ENCODE results near the gene EMC10. TPM values are rescaled to one million over a fixed set of nuclear protein-coding genes. Genes with fewer than 3 reads are reported as not detected.

Gene EMC10
- total RNA-seq, 1 donor from 2014 or later: 78.0 TPM

- DNase-seq (ENCODE audit: missing footprints): peak; percentile 37
- intact Hi-C loops (cut with DNase I): no loop called here
- no peak for ATAC-seq
Observed at GRCh38 chr19:50507376-50507775, 31.1 kb downstream of the EMC10 start.

- no peak for DNase-seq (ENCODE audit: missing footprints)
- no peak for ATAC-seq
- intact Hi-C loops (cut with DNase I): no loop called here
Observed at GRCh38 chr19:50508843-50509190, 32.5 kb downstream of the EMC10 start.

- no peak for ATAC-seq
- peak; percentile 68 for DNase-seq (ENCODE audit: missing footprints)
- intact Hi-C loops (cut with DNase I): no loop called here
Observed at GRCh38 chr19:50509366-50509765, 33.1 kb downstream of the EMC10 start.

GRCh38 chr19:50510121-50510670 is 33.9 kb downstream of the EMC10 start:
- ATAC-seq: no peak
- no peak for DNase-seq (ENCODE audit: missing footprints)
- intact Hi-C loops (cut with DNase I): no loop called here

GRCh38 chr19:50510700-50511068 is 34.4 kb downstream of the EMC10 start:
- ATAC-seq (no peak), DNase-seq (ENCODE audit: missing footprints) (no peak)
- intact Hi-C loops (cut with DNase I): loop anchor here (1.0 kb wide), 1 partner anchor 34 kb away; the partner anchor contains the start of genes EMC10 and GARIN5A

GRCh38 chr19:50511069-50511822 is 34.9 kb downstream of the EMC10 start, which contains the start of gene JOSD2:
Gene JOSD2, minus strand, starts transcription at chr19:50511191. Its CDS starts 760 bp downstream, at chr19:50510431.
- DNase-seq (ENCODE audit: missing footprints) (peak; percentile 100), ATAC-seq (peak; percentile 97)
- intact Hi-C loops (cut with DNase I): loop anchor here (1.0 kb wide), 1 partner anchor 35 kb away; the partner anchor contains the start of genes EMC10 and GARIN5A

GRCh38 chr19:50512112-50512998 is 36.0 kb downstream of the EMC10 start:
- intact Hi-C loops (cut with DNase I): no loop called here
- DNase-seq (ENCODE audit: missing footprints): no peak
- no peak for ATAC-seq

GRCh38 chr19:50512999-50513745 is 36.9 kb downstream of the EMC10 start:
- ATAC-seq: no peak
- DNase-seq (ENCODE audit: missing footprints): no peak
- intact Hi-C loops (cut with DNase I): no loop called here

- intact Hi-C loops (cut with DNase I): no loop called here
- ATAC-seq (no peak), DNase-seq (ENCODE audit: missing footprints) (no peak)
Observed at GRCh38 chr19:50513746-50514345, 37.5 kb downstream of the EMC10 start, which contains the start of gene ASPDH. Gene ASPDH, minus strand, starts transcription at chr19:50513913. Its CDS starts 90 bp downstream, at chr19:50513823.

- intact Hi-C loops (cut with DNase I): no loop called here
- ATAC-seq (no peak), DNase-seq (ENCODE audit: missing footprints) (no peak)
Observed at GRCh38 chr19:50514346-50515167, 38.2 kb downstream of the EMC10 start.

- no peak for DNase-seq (ENCODE audit: missing footprints)
- intact Hi-C loops (cut with DNase I): no loop called here
- no peak for ATAC-seq
Observed at GRCh38 chr19:50515168-50515561, 38.9 kb downstream of the EMC10 start.

GRCh38 chr19:50516456-50516855 is 40.1 kb downstream of the EMC10 start:
- no peak for DNase-seq (ENCODE audit: missing footprints)

GRCh38 chr19:50516964-50517703 is 40.8 kb downstream of the EMC10 start:
- ATAC-seq (no peak), DNase-seq (ENCODE audit: missing footprints) (no peak)
- intact Hi-C loops (cut with DNase I): no loop called here

More at GRCh38 chr19:50516456-50516855, 40.1 kb downstream of the EMC10 start:
- no peak for ATAC-seq
- intact Hi-C loops (cut with DNase I): no loop called here

GRCh38 chr19:50517704-50518075 is 41.4 kb downstream of the EMC10 start:
- ATAC-seq (no peak), DNase-seq (ENCODE audit: missing footprints) (no peak)
- intact Hi-C loops (cut with DNase I): no loop called here

GRCh38 chr19:50518091-50519005 is 42.0 kb downstream of the EMC10 start:
- intact Hi-C loops (cut with DNase I): no loop called here
- ATAC-seq (no peak), DNase-seq (ENCODE audit: missing footprints) (no peak)

- no peak for DNase-seq (ENCODE audit: missing footprints)
- ATAC-seq: no peak
- intact Hi-C loops (cut with DNase I): no loop called here
Observed at GRCh38 chr19:50519006-50519575, 42.8 kb downstream of the EMC10 start.
